ENCODE data around the gene FAM3C.
A peak's percentile ranks its signal among the peaks of the same experiment; 100 is the strongest.
"Not testable (repeated sequence)": the region's sequence is repeated elsewhere in the genome, so short reads cannot be mapped to it uniquely, and the experiment has no call there.

The FAM3C gene

GRCh38 chr7:121395961-121396757 lies at the start of gene FAM3C:
Gene FAM3C, minus strand, starts transcription at chr7:121396308. Its CDS starts 13,339 bp downstream, at chr7:121382969.
- peak; percentile 98 for DNase-seq (ENCODE audit: low read depth, low spot score)

- DNase-seq (ENCODE audit: low read depth, low spot score) = peak; percentile 28
These were observed 46.7 kb upstream of the FAM3C start for GRCh38 chr7:121442845-121443244.

DNA sequence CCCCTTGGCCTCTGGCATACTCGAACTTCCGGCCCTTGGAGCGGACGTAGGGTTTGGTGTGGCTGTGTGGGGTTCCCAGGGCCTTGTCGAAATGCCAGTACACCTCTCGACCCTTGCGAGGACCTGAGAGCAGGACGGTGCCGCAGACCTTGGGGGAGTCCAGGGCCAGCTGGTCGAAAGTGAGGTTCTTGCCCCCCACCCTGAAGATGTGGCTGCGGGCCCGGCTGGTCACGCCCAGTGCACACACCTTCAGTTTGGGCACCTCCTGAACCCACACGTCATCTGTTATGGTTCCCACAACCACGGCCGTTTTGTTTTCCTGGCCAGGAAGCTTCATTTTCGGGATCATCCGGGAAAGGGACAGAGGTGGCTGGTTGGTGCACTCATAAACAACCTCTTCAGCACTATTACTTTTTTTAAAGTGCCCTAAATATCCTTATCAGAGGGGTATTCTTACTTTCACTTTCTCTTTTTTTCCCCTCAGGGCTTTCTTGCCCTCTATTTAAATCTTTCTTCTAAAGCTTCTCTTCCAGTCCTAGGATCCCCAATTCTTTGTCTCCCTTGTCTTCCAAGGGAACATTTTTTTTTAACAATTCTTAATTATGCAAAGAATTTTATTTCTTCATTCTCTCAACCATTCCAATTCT lies 44.9 kb upstream of the FAM3C start:
- DNase-seq (ENCODE audit: low read depth, low spot score) = no peak

DNA sequence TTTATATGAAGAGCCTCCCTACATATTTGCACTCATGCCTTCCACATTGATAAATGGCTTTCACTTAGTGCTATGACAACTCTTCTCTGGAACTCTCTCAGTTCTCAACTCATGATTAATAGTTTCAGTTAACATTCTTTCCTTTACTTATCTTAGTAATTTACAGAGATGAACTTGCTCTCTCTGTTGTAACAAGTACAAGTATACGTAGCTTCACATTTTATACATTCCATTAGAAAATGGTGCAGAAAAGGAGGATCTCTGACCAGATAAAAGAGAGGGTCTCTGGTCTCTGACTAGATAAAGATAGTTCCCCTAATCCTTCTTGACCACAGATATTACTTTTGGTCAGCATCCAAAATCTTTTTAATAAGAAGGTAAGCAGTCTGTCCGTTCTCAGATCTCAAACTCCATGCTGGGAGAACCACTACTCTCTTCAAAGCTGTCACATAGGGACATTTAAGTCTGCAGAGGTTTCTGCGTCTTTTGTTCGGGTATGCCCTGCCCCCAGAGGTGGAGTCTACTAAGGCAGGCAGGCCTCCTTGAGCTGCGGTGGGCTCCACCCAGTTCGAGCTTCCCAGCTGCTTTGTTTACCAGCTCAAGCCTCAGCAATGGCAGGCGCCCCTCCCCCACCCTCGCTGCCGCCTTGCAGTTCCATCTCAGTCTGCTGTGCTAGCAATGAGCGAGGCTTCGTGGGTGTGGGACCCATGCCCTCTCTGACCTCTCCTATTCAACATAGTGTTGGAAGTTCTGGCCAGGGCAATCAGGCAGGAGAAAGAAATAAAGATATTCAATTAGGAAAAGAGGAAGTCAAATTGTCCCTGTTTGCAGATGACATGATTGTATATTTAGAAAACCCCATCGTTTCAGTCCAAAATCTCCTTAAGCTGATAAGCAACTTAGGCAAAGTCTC lies 42.2 kb upstream of the FAM3C start:
- peak; percentile 61 for DNase-seq (ENCODE audit: low read depth, low spot score)

GRCh38 chr7:121437470-121437869 lies 41.4 kb upstream of the FAM3C start:
- DNase-seq (ENCODE audit: low read depth, low spot score) = no peak

- DNase-seq (ENCODE audit: low read depth, low spot score) = no peak
These were observed 40.6 kb upstream of the FAM3C start for GRCh38 chr7:121436688-121437087.

DNA sequence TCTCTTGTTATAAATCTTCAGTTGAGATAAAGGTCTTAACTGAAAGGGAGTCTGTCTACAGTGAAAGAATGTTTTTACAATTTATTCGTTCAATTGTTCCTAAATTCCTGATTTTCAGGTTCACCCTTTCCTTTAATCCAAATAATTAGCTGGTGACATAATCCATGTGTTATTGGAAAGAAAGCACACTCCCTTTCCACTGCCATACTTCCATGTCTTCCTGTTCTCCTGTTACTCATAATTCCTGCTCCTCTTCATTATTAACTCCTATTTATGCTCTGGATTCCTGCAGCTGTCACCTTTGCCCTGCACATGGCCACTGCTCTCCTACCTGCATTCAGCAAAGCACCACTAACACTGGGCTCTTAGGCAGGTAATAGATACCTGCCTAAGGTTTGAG lies 40.0 kb upstream of the FAM3C start:
- no peak for DNase-seq (ENCODE audit: low read depth, low spot score)

- DNase-seq (ENCODE audit: low read depth, low spot score) = no peak
These were observed 37.7 kb upstream of the FAM3C start for GRCh38 chr7:121433775-121434174.

DNA sequence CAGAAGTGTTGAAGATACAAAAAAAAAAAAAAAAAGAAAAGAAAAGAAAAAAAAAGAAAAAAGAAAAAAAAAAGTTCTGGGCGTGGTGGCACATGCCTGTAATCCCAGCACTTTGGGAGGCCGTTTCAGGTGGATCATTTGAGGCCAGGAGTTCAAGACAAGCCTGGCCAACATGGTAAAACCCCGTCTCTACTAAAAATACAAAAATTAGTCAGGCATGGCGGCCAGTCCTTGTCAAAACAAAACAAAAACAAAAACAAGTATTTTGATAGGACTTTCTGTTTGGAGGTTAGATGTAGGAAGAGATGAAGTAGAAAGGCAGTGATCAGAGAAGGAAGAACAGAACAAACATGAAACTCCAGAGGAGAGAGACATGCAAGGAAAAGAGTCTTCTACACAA lies 36.4 kb upstream of the FAM3C start:
- DNase-seq (ENCODE audit: low read depth, low spot score) = not testable (repeated sequence)

GRCh38 chr7:121431996-121432395 lies 35.9 kb upstream of the FAM3C start:
- DNase-seq (ENCODE audit: low read depth, low spot score) = no peak

DNA sequence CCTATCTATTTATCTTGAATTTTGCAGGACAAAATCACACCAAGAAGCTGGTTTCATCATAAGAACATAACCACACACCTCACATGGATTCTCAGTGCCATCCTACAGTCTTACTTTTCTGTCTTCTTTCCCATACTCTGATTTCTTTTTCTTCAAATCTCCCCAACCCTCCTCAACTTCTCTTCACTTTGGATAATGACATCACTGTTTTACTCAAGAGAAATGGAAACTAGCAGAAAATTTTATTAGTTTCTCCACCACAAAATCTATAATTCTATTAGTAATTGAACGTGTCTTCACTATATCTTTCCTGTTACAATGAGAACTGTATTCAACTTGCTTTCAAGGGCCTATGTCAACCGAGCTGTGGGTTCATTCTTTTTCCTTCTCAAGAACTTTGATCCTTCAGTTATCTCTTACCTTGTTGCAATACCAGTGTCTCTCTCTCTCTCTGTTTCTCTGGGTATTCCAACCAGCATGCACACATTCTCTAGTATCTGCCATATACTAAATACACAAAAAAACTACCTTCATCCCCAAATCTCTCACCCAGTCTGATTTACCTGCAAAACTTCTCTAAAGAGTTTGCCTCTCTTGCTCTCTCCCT lies 35.4 kb upstream of the FAM3C start:
- no peak for DNase-seq (ENCODE audit: low read depth, low spot score)

- DNase-seq (ENCODE audit: low read depth, low spot score) = no peak
These were observed 34.5 kb upstream of the FAM3C start for GRCh38 chr7:121430558-121430957.

DNA sequence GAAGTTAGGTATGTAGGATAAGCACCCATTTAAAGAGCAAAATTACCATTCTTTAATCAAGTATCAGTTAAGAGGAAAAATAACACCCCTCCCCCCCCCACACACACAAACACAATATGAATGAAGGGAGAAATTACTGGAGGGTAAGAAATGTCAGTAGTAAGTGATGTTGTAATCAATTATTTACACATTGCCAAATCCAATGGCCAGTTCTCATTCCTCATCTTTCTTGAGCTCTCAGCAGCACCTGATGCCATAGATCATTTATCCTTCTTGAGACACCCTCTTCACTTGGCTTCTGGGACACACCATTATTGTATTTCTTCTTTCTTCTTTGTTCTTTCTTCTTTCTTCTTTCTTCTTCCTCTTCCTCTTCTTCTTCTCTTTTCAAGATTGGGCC lies 33.7 kb upstream of the FAM3C start:
- DNase-seq (ENCODE audit: low read depth, low spot score) = no peak

GRCh38 chr7:121428855-121429489 lies 32.9 kb upstream of the FAM3C start:
- DNase-seq (ENCODE audit: low read depth, low spot score) = peak; percentile 64

- not testable (repeated sequence) for DNase-seq (ENCODE audit: low read depth, low spot score)
These were observed 25.6 kb upstream of the FAM3C start for GRCh38 chr7:121421743-121422142.

DNA sequence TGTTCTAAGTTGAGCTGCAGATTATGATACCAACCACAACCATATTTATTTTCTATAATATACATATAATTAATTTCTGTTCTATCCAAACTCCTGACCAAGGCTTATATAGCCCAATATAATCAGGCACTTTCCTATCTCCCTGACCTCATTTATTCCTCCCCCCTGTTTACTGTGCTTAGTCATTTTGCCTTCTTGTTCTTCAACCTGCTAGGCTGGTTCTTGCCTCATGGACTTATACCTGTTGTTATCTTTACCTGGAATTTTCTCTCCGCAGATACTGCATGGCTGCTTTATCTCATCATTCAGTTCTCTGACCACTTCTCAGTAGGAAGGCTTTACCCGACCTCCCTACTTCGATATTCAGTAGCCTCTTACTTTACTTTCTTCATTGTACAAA lies 24.9 kb upstream of the FAM3C start:
- DNase-seq (ENCODE audit: low read depth, low spot score) = no peak

GRCh38 chr7:121419201-121420148 lies 23.4 kb upstream of the FAM3C start:
- DNase-seq (ENCODE audit: low read depth, low spot score) = no peak

GRCh38 chr7:121416533-121416932 lies 20.4 kb upstream of the FAM3C start:
- no peak for DNase-seq (ENCODE audit: low read depth, low spot score)

DNA sequence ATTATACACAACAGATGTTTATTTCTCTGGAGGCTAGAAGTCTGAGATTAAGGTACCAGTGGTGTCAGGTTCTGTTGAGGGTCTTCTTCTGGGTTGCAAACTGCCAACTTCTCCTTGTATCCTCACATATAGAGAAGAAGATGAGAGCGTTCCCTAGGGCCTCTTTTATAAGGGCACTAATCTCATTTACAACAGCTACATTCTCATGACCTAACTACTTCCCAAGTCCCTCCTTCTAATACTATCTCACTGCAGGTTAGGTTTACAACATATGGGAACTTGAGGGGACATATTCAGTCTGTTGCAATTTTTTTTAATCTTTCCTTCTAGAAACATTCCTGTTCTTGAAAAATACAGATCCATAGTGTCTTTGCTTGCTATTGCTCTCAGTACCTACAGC lies 18.3 kb upstream of the FAM3C start:
- no peak for DNase-seq (ENCODE audit: low read depth, low spot score)

DNA sequence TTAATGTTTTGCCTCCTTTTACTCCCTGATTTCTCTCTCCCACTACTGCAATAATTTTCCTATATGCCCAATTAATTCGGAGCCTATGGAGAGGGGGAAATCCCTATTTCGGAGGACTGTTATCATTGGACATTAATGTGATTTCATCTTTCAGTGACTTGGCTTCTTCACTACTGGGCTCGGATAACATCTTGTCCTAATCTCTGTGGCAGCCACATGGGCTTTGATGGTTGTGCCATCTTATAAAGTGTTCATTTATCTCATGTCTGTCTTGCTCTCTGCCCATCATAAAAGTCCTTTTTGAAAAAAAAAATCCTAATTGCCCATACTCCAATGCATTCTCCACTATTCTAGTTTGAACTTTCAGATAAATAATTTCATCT lies 15.5 kb upstream of the FAM3C start:
- no peak for DNase-seq (ENCODE audit: low read depth, low spot score)
